ENCODE measurements around the gene ENOX1. TPM values are rescaled to one million over a fixed set of nuclear protein-coding genes. Genes with fewer than 3 reads are reported as not detected.

The ENOX1 gene
- total and polyA plus RNA-seq, 2 donors (not counting 3 experiments of a cell fraction or from before 2014, with no cell fraction given): 0.17 to 0.97 TPM

DNA sequence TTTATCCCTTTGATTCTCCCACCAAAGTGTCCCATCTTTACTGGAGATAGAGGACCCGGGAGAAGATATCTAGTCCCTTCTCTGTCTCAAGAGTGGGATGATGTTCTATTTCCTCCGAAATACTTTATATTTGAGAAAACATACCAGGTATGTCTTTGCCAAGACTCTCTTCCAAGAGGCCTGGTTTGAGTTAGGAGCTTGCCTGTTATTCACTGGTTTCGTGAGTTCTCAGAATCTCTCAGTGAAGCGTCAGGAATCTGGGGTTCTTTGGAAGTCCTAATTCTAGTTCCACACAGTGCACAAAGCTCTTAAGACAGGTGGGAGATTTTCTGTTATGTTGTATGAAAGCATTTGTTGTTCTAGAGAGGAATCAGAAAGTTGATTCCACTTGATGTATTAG, 581.4 kb downstream of the ENOX1 start:
- no peak overlapping the region for H3K4me3 ChIP-seq (replicated peaks in 1 of 3; ENCODE audit: insufficient read depth in 1 of 3, low read depth in 1 of 3, low read length in 3 of 3)
- CTCF ChIA-PET: no interaction called here
- H3K4me2 ChIP-seq (ENCODE audit: insufficient read depth, low read length): no peak overlapping the region
- no peaks in the 10 kb centered on the region for H3K27me3 ChIP-seq (ENCODE audit: control insufficient read depth in 2 of 2, insufficient read depth in 2 of 2, low read length in 2 of 2)
- H3K79me2 ChIP-seq (ENCODE audit: control insufficient read depth, insufficient read depth, low read length): no peaks in the 10 kb centered on the region
- dilution Hi-C loops (cut with MboI; ENCODE audit: extremely low pct_ligation_motif_present, low sequenced_read_pairs): no loop called here
- H3K27ac ChIP-seq (ENCODE audit: insufficient read depth, low read depth, low read length): no peak overlapping the region
- no peaks in the 10 kb centered on the region for H4K20me1 ChIP-seq (replicated peaks; ENCODE audit: control insufficient read depth, extremely low read depth, insufficient read depth, low read length)
- POLR2A ChIA-PET: no interaction called here
- no peak for TF ChIP-seq MYC (IDR thresholded peaks at IDR 0.05; ENCODE audit: low read depth, low read length)
- no peak for TF ChIP-seq POLR2AphosphoS5 (IDR thresholded peaks at IDR 0.05; ENCODE audit: insufficient read depth, low read depth, low read length)
- TF ChIP-seq FOS (IDR thresholded peaks at IDR 0.05; ENCODE audit: borderline replicate concordance, insufficient read depth, low read length): no peak
- TF ChIP-seq JUN (IDR thresholded peaks at IDR 0.05; ENCODE audit: borderline replicate concordance, insufficient read depth, insufficient read length, low read depth): no peak
- TF ChIP-seq EZH2 (IDR thresholded peaks at IDR 0.05; ENCODE audit: borderline replicate concordance, low read depth, low read length, severe bottlenecking): no peak
- TF ChIP-seq POLR2A (IDR thresholded peaks at IDR 0.05; ENCODE audit: low read depth, low read length): no peak
- TF ChIP-seq, protein P1, sequence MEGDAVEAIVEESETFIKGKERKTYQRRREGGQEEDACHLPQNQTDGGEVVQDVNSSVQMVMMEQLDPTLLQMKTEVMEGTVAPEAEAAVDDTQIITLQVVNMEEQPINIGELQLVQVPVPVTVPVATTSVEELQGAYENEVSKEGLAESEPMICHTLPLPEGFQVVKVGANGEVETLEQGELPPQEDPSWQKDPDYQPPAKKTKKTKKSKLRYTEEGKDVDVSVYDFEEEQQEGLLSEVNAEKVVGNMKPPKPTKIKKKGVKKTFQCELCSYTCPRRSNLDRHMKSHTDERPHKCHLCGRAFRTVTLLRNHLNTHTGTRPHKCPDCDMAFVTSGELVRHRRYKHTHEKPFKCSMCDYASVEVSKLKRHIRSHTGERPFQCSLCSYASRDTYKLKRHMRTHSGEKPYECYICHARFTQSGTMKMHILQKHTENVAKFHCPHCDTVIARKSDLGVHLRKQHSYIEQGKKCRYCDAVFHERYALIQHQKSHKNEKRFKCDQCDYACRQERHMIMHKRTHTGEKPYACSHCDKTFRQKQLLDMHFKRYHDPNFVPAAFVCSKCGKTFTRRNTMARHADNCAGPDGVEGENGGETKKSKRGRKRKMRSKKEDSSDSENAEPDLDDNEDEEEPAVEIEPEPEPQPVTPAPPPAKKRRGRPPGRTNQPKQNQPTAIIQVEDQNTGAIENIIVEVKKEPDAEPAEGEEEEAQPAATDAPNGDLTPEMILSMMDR (IDR thresholded peaks at IDR 0.05; ENCODE audit: extremely low read depth in 1 of 2, insufficient read depth in 1 of 2, low read depth in 1 of 2, low read length in 2 of 2): no peak
- TF ChIP-seq, protein P2, sequence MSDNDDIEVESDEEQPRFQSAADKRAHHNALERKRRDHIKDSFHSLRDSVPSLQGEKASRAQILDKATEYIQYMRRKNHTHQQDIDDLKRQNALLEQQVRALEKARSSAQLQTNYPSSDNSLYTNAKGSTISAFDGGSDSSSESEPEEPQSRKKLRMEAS (IDR thresholded peaks at IDR 0.05; ENCODE audit: insufficient read depth, insufficient read length): no peak
- no peak for TF ChIP-seq GATA2 (IDR thresholded peaks at IDR 0.05; ENCODE audit: insufficient read depth, insufficient read length, low read depth, low read length)
- DNase-seq (ENCODE audit: low read depth, low spot score) (no peak), FAIRE-seq (no peak)
- H3K9ac ChIP-seq (replicated peaks; ENCODE audit: extremely low read depth, insufficient read depth, low read length): no peak overlapping the region
- intact Hi-C loops (cut with micrococcal nuclease): no loop called here
- H3K9me3 ChIP-seq (replicated peaks; ENCODE audit: control insufficient read depth, insufficient read depth, low read length): no peaks in the 10 kb centered on the region
- H3K9me1 ChIP-seq (replicated peaks; ENCODE audit: control insufficient read depth, extremely low read depth, insufficient read depth, low read length): no peaks in the 10 kb centered on the region
- H3K36me3 ChIP-seq (ENCODE audit: control insufficient read depth in 2 of 2, extremely low read depth in 1 of 2, insufficient read depth in 2 of 2, low read length in 2 of 2): no peaks in the 10 kb centered on the region
- no peaks in the 10 kb centered on the region for H3K4me1 ChIP-seq (ENCODE audit: control insufficient read depth, extremely low read depth, insufficient read depth, low read length)
- H2AFZ ChIP-seq (ENCODE audit: low read depth, low read length): no peak overlapping the region
- no TSS peak for BruUV-seq (replicated peaks)
